Hematopoietic multipotent progenitor cell treated with erythropoietin and hydrocortisone succinate and interleukin-3 and kit ligand, for 17 days (in vitro differentiated cells): ENCODE results near the gene PCSK5.
"Not testable (repeated sequence)": the region's sequence is repeated elsewhere in the genome, so short reads cannot be mapped to it uniquely, and the experiment has no call there.

Experiments
- DNase-seq: peaks from one replicate; pipeline ENCODE4 v3.0.0-alpha.2; 2015; ENCODE audit warnings: low spot score

PCSK5 gene

GRCh38 chr9:75890472-75891276 lies at the start of gene PCSK5:
Gene PCSK5, plus strand, starts transcription at chr9:75890673. Its CDS starts 509 bp downstream, at chr9:75891182.
- DNase-seq, result no peak

- DNase-seq, result no peak
These were observed 46.2 kb upstream of the PCSK5 start for GRCh38 chr9:75844321-75844720.

GRCh38 chr9:75845806-75846205 lies 44.7 kb upstream of the PCSK5 start:
- DNase-seq, result no peak

GRCh38 chr9:75847085-75847484 lies 43.4 kb upstream of the PCSK5 start:
- no peak for DNase-seq

GRCh38 chr9:75850459-75851200 lies 39.8 kb upstream of the PCSK5 start:
- DNase-seq, result no peak

- DNase-seq, result no peak
These were observed 38.6 kb upstream of the PCSK5 start for GRCh38 chr9:75851917-75852316.

- DNase-seq, result no peak
These were observed 37.7 kb upstream of the PCSK5 start for GRCh38 chr9:75852746-75853145.

- no peak for DNase-seq
These were observed 35.0 kb upstream of the PCSK5 start for GRCh38 chr9:75855509-75855908.

- DNase-seq, result no peak
These were observed 31.9 kb upstream of the PCSK5 start for GRCh38 chr9:75858497-75859092.

GRCh38 chr9:75864266-75864665 lies 26.2 kb upstream of the PCSK5 start:
- DNase-seq, result no peak

- DNase-seq, result peak; percentile 9
These were observed 24.1 kb upstream of the PCSK5 start for GRCh38 chr9:75866273-75866871.

- DNase-seq, result not testable (repeated sequence)
These were observed 21.9 kb upstream of the PCSK5 start for GRCh38 chr9:75868526-75868925.

GRCh38 chr9:75869236-75869635 lies 21.2 kb upstream of the PCSK5 start:
- DNase-seq, result no peak

GRCh38 chr9:75870450-75870849 lies 20.0 kb upstream of the PCSK5 start:
- DNase-seq, result no peak

- DNase-seq, result no peak
These were observed 18.8 kb upstream of the PCSK5 start for GRCh38 chr9:75871624-75872023.

GRCh38 chr9:75873712-75874111 lies 16.8 kb upstream of the PCSK5 start:
- no peak for DNase-seq

GRCh38 chr9:75876999-75877640 lies 13.4 kb upstream of the PCSK5 start:
- DNase-seq, result no peak

- DNase-seq, result no peak
These were observed 12.0 kb upstream of the PCSK5 start for GRCh38 chr9:75878488-75878860.

GRCh38 chr9:75880618-75881017 lies 9.9 kb upstream of the PCSK5 start:
- DNase-seq, result no peak

GRCh38 chr9:75881761-75882160 lies 8.7 kb upstream of the PCSK5 start:
- DNase-seq, result no peak

- no peak for DNase-seq
These were observed 4.8 kb upstream of the PCSK5 start for GRCh38 chr9:75885652-75886051.

- DNase-seq, result no peak
These were observed 896 bp upstream of the PCSK5 start for GRCh38 chr9:75889577-75889976.
